AG10803 (cell line): Measurements from ENCODE around the gene SGPP1.
"Not testable (repeated sequence)": the region's sequence is repeated elsewhere in the genome, so short reads cannot be mapped to it uniquely, and the experiment has no call there.

ENCODE experiments used
- DNase-seq: peaks from one replicate; pipeline ENCODE4 v3.0.0; 2010; ENCODE audit warnings: low read depth
- H3K4me3 ChIP-seq: 2 replicates; pipeline ENCODE4 v1.5.1; 2011; ENCODE audit warnings: mild to moderate bottlenecking, low read length, control low read depth
- CTCF ChIP-seq: conservative IDR thresholded peaks from 2 replicates; pipeline ENCODE4 v1.5.1; 2011; ENCODE audit warnings: mild to moderate bottlenecking, low read length, control low read depth, inconsistent platforms

The SGPP1 gene

GRCh38 chr14:63764103-63764502, 36.2 kb upstream of the SGPP1 start:
- TF ChIP-seq CTCF: no peak
- DNase-seq: no peak
- H3K4me3 ChIP-seq: no peak overlapping the region

- DNase-seq: no peak
- no peak overlapping the region for H3K4me3 ChIP-seq
- no peak for TF ChIP-seq CTCF
Measured at GRCh38 chr14:63761351-63762117, 33.7 kb upstream of the SGPP1 start.

DNA sequence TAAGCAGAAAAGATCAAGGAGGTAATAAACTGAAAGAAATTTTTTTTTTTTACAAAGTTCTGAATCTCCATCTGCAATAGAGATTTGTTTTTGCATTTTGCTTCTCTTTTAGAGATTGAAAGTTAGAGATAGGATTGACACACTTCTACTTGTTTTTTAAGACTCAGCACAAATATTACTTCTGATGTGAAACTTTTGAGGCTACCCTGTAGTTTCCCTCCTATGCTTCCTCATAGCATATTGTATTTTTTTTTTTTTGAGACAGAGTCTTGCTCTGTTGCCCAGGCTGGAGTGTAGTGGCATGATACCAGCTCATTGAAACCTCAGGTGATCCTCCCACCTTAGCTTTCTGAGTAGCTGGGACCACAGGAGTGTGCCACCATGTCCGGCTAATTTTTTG, 32.1 kb upstream of the SGPP1 start:
- H3K4me3 ChIP-seq: no peak overlapping the region
- TF ChIP-seq CTCF: no peak
- DNase-seq: no peak

DNA sequence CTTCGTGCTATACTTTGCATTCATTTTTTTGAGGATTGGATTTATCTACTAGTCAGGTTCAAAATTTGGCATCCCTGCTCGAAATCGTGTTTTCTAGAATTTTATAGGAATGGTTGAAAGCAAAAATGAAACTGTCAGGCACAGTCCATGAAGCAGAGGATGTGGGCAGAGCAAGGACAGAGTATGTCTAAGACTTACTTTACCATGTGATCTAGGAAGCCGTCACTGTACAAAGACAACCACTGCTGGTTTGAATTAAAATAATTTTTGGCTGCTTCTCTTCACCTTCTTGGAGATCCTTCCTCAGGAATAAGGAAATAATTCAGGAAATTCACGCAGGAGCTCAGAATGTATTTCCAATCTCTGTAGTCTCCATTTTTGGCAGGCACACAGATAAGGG, 31.6 kb upstream of the SGPP1 start:
- peak; percentile 40 for DNase-seq
- no peak overlapping the region for H3K4me3 ChIP-seq
- no peak for TF ChIP-seq CTCF

DNA sequence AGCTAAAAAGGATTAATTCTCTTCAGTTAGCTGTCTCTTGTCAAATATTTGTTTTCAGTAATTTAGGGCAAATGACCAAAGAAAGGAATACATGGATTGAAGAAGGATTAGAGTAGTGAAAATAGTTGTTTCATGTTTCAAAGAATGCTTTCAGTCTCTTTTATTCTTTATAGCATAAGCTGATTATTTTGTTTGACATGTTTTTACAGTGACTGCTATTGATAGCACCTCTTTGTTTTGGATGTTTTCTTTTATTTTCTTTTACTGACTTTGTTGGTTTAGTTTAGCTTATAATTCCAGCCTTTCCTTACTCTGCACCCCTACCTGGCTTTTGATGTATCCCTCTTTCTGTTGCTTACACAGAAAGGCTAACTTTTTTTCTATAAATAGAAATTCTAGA, 29.3 kb upstream of the SGPP1 start:
- no peak for DNase-seq
- no peak for TF ChIP-seq CTCF
- H3K4me3 ChIP-seq: no peak overlapping the region

DNA sequence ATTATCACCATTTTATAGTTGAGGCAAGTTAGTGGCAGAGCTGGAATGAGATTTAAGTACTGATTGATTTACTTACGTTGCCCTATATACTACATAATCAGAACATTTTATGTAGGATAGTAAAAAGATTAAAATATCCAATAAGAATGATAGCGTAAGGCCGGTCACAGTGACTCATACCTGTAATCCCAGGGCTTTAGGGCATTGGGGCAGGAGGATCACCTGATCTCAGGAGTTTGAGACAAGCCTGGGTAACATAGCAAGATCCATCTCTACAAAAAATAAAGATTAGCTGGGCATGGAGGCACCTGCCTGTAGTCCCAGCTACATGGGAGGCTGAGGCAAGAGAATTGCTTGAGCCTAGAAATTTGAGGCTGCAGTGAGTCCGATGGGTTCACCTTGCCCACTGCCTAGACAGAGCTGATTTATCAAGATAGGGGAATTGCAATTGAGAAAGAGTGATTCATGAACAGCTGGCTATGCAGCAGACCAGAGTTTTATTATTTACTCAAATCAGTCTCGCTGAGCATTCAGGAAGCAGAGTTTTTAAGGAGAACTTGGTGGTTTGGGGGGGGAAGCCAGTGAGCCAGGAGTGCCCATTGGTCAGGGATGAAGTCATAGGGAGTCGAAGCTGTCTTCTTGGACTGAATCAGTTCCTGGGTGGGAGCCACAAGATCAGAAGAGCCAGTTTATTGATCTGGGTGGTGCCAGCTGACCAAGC, 24.7 kb upstream of the SGPP1 start:
- no peak overlapping the region for H3K4me3 ChIP-seq
- peak; percentile 8 for DNase-seq
- TF ChIP-seq CTCF: no peak

DNA sequence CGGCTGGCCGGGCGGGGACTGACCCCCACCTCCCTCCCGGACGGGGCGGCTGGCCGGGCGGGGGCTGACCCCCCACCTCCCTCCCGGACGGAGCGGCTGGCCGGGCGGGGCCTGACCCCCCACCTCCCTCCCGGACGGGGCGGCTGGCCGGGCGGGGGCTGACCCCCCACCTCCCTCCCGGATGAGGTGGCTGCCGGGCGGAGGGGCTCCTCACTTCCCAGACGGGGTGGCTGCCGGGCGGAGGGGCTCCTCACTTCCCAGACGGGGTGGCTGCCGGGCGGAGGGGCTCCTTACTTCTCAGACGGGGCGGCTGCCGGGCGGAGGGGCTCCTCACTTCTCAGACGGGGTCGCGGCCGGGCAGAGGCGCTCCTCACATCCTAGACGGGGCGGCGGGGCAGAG, 23.2 kb upstream of the SGPP1 start:
- DNase-seq, H3K4me3 ChIP-seq: not testable (repeated sequence)
